ENCODE data around the gene PARN. TPM values are rescaled to one million over a fixed set of nuclear protein-coding genes. Genes with fewer than 3 reads are reported as not detected.

The PARN gene
- polyA plus RNA-seq, 3 donors: 18.4 to 24.4 (median 19.1) TPM

DNA sequence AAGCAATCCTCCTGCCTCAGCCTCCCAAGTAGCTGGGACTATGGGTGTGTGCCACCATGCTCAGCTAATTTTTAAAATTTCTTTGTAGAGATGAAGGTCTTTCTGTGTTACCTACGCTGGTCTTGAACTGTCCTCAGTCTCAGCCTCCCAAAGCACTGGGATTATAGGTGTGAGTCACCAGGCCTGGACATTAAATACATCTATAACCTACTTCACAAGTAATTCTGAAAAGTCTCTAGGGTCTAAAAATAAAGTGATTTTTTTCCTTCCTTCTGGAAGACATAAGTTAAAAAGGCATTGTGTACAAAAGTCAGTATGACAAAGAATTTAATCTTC, 118.3 kb downstream of the PARN start:
- no peaks in the 10 kb centered on the region for H3K27me3 ChIP-seq (ENCODE audit: control insufficient read depth in 2 of 2, insufficient read depth in 2 of 2, low read length in 2 of 2)
- TF ChIP-seq, protein P1, sequence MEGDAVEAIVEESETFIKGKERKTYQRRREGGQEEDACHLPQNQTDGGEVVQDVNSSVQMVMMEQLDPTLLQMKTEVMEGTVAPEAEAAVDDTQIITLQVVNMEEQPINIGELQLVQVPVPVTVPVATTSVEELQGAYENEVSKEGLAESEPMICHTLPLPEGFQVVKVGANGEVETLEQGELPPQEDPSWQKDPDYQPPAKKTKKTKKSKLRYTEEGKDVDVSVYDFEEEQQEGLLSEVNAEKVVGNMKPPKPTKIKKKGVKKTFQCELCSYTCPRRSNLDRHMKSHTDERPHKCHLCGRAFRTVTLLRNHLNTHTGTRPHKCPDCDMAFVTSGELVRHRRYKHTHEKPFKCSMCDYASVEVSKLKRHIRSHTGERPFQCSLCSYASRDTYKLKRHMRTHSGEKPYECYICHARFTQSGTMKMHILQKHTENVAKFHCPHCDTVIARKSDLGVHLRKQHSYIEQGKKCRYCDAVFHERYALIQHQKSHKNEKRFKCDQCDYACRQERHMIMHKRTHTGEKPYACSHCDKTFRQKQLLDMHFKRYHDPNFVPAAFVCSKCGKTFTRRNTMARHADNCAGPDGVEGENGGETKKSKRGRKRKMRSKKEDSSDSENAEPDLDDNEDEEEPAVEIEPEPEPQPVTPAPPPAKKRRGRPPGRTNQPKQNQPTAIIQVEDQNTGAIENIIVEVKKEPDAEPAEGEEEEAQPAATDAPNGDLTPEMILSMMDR (IDR thresholded peaks at IDR 0.05): no peak
- peak overlapping the region in 1 of 7 donors; percentile 82 for H3K27ac Mint-ChIP-seq
- peaks cover 9% of the 10 kb centered on the region for H3K4me1 Mint-ChIP-seq
- no peak overlapping the region for H3K9ac ChIP-seq (ENCODE audit: insufficient read depth, low read length, poor library complexity, severe bottlenecking)
- H3K9me3 ChIP-seq (replicated peaks in 1 of 2; ENCODE audit: control insufficient read depth in 1 of 2, insufficient read depth in 1 of 2, low read length in 2 of 2): no peaks in the 10 kb centered on the region
- no peak overlapping the region for H3K4me3 ChIP-seq (replicated peaks in 1 of 3; ENCODE audit: low read depth in 2 of 3, low read length in 3 of 3)
- H3K27me3 Mint-ChIP-seq (ENCODE audit: low read depth in 3 of 3): no peaks in the 10 kb centered on the region
- intact Hi-C loops (cut with micrococcal nuclease): no loop called here
- no peak overlapping the region for H2AFZ ChIP-seq (ENCODE audit: insufficient read depth, low read depth, low read length, poor library complexity, severe bottlenecking)
- H4K20me1 ChIP-seq (ENCODE audit: insufficient read depth, low read length): peaks cover 5% of the 10 kb centered on the region
- H3K36me3 ChIP-seq (replicated peaks in 1 of 2; ENCODE audit: control insufficient read depth in 1 of 2, insufficient read depth in 2 of 2, low read length in 2 of 2): no peaks in the 10 kb centered on the region
- no peak overlapping the region for H3K4me2 ChIP-seq (replicated peaks; ENCODE audit: extremely low read depth, low read length, poor library complexity, severe bottlenecking)
- no peak overlapping the region for H3K27ac ChIP-seq (ENCODE audit: low read depth in 1 of 2, low read length in 2 of 2)
- WGBS (ENCODE audit: insufficient coverage): no CpG with 5 or more reads among the region's 1 CpG
- peaks cover 4 to 7% of the 10 kb centered on the region in 2 donors for H3K36me3 Mint-ChIP-seq
- H3K4me1 ChIP-seq (ENCODE audit: control insufficient read depth in 1 of 2, insufficient read depth in 2 of 2, low read length in 2 of 2): peaks cover 3 to 6% of the 10 kb centered on the region in 2 donors
- no peak for DNase-seq
- H3K9me3 Mint-ChIP-seq: no peaks in the 10 kb centered on the region
- H3K79me2 ChIP-seq (ENCODE audit: insufficient read depth, low read length): no peaks in the 10 kb centered on the region
- H3K4me3 Mint-ChIP-seq: peak overlapping the region in 1 of 2 donors; percentile 16

DNA sequence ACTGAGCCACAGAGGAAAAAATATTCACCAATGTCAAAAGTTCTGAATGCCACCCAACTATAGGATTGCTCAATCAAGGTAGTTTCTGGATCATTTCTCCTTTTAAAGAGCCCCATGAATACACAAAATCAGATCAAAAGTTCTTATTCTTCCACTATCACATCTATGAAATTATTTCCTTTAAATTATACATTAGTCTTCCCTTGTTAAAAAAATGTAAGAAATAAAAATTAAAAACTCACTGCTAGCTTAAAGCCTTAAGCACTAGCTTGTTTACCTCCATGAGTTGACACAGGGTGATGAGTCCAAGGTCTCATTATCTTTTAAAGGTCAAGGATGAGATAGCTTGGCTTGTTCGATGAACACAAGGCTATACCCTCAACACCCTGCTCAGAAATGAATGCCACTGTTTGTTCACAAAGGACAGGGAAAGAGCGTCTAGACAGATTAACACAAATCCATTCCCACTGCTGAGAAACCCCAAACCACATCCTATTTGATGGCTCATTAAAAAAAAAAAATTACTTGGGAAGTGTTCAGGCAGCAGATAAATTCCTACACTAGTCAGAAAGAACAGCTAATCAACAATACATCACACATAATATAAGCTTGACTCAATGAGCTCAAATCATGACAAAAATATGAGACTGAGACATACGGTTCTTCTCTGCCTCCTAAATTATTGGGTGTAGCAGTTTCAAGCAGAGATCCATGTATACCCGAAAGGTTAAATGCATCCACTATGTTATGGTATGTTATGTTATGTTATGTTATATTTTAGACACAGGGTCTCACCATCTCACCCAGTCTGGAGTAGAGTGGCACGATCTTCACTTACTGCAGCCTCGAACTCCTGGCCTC, 118.9 kb downstream of the PARN start:
- no peak overlapping the region for H3K4me3 ChIP-seq (replicated peaks in 1 of 3; ENCODE audit: low read depth in 2 of 3, low read length in 3 of 3)
- H3K27me3 ChIP-seq (ENCODE audit: control insufficient read depth in 2 of 2, insufficient read depth in 2 of 2, low read length in 2 of 2): no peaks in the 10 kb centered on the region
- peak overlapping the region in 1 of 2 donors; percentile 16 for H3K4me3 Mint-ChIP-seq
- H3K27ac Mint-ChIP-seq: peak overlapping the region in 1 of 7 donors; percentile 27
- peaks cover 3 to 6% of the 10 kb centered on the region in 2 donors for H3K4me1 ChIP-seq (ENCODE audit: control insufficient read depth in 1 of 2, insufficient read depth in 2 of 2, low read length in 2 of 2)
- WGBS (ENCODE audit: insufficient coverage): no CpG with 5 or more reads among the region's 6 CpGs
- no peaks in the 10 kb centered on the region for H3K27me3 Mint-ChIP-seq (ENCODE audit: low read depth in 3 of 3)
- no peak overlapping the region for H3K9ac ChIP-seq (ENCODE audit: insufficient read depth, low read length, poor library complexity, severe bottlenecking)
- no peak overlapping the region for H3K27ac ChIP-seq (ENCODE audit: low read depth in 1 of 2, low read length in 2 of 2)
- intact Hi-C loops (cut with micrococcal nuclease): no loop called here
- TF ChIP-seq, protein P1 (IDR thresholded peaks at IDR 0.05): no peak
- no peaks in the 10 kb centered on the region for H3K9me3 Mint-ChIP-seq
- peaks cover 9% of the 10 kb centered on the region for H3K4me1 Mint-ChIP-seq
- DNase-seq: no peak
- H3K36me3 ChIP-seq (replicated peaks in 1 of 2; ENCODE audit: control insufficient read depth in 1 of 2, insufficient read depth in 2 of 2, low read length in 2 of 2): no peaks in the 10 kb centered on the region
- H4K20me1 ChIP-seq (ENCODE audit: insufficient read depth, low read length): peaks cover 5% of the 10 kb centered on the region
- no peak overlapping the region for H2AFZ ChIP-seq (ENCODE audit: insufficient read depth, low read depth, low read length, poor library complexity, severe bottlenecking)
- H3K9me3 ChIP-seq (replicated peaks in 1 of 2; ENCODE audit: control insufficient read depth in 1 of 2, insufficient read depth in 1 of 2, low read length in 2 of 2): no peaks in the 10 kb centered on the region
- H3K4me2 ChIP-seq (replicated peaks; ENCODE audit: extremely low read depth, low read length, poor library complexity, severe bottlenecking): no peak overlapping the region
- H3K36me3 Mint-ChIP-seq: peaks cover 4% of the 10 kb centered on the region in 2 donors
- no peaks in the 10 kb centered on the region for H3K79me2 ChIP-seq (ENCODE audit: insufficient read depth, low read length)

All from CD14-positive monocyte (primary cell).